ENCODE measurements around the gene MXRA7.
"Not testable (repeated sequence)": the region's sequence is repeated elsewhere in the genome, so short reads cannot be mapped to it uniquely, and the experiment has no call there.

MXRA7 gene

GRCh38 chr17:76643553-76644148 lies 67.1 kb downstream of the MXRA7 start, which contains the start of gene ST6GALNAC1:
Gene ST6GALNAC1, minus strand, starts transcription at chr17:76643757. Its CDS starts 119 bp downstream, at chr17:76643638.
- POLR2A ChIA-PET: no interaction called here
- TF ChIP-seq, protein P1, sequence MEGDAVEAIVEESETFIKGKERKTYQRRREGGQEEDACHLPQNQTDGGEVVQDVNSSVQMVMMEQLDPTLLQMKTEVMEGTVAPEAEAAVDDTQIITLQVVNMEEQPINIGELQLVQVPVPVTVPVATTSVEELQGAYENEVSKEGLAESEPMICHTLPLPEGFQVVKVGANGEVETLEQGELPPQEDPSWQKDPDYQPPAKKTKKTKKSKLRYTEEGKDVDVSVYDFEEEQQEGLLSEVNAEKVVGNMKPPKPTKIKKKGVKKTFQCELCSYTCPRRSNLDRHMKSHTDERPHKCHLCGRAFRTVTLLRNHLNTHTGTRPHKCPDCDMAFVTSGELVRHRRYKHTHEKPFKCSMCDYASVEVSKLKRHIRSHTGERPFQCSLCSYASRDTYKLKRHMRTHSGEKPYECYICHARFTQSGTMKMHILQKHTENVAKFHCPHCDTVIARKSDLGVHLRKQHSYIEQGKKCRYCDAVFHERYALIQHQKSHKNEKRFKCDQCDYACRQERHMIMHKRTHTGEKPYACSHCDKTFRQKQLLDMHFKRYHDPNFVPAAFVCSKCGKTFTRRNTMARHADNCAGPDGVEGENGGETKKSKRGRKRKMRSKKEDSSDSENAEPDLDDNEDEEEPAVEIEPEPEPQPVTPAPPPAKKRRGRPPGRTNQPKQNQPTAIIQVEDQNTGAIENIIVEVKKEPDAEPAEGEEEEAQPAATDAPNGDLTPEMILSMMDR (IDR thresholded peaks at IDR 0.05; ENCODE audit: control extremely low read depth, extremely low read depth, low read depth, missing control alignments): no peak
- DNase-seq (ENCODE audit: extremely low spot score): no peak

DNA sequence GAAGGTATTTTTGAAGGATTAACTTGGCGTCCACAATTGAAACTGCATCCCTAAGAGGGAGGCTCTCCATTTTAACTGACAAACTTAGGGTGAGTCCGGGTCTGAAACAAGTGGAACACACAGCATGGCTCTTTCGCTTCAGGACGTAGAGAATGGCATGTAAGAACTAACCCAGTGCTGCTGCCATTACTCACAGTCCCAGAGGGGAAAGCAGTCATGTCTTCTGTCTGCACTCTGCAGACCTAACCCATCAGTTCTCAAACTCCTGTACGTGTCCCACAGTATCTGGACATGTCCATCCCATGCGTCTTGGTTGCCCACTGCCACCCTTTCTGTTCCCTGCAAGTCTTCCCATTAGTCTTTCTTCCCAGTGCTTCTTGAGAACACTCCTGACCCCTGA lies 67.8 kb downstream of the MXRA7 start:
- ChIA-PET CTCF (no interaction called here), POLR2A (no interaction called here)
- DNase-seq (ENCODE audit: extremely low spot score): no peak
- TF ChIP-seq, protein P1 (IDR thresholded peaks at IDR 0.05; ENCODE audit: control extremely low read depth, extremely low read depth, low read depth, missing control alignments): no peak

More at GRCh38 chr17:76643553-76644148, 67.1 kb downstream of the MXRA7 start, which contains the start of gene ST6GALNAC1:
- CTCF ChIA-PET: no interaction called here

- CTCF ChIA-PET: interaction anchor here (1.6 to 3.2 kb wide), 2 partner anchors 18 to 19 kb away, joined by 3 to 13 read pairs; no protein-coding TSS in a partner anchor
- no peak for DNase-seq (ENCODE audit: extremely low spot score)
- TF ChIP-seq, protein P1 (IDR thresholded peaks at IDR 0.05; ENCODE audit: control extremely low read depth, extremely low read depth, low read depth, missing control alignments): no peak
- POLR2A ChIA-PET: no interaction called here
These were observed 68.7 kb downstream of the MXRA7 start for GRCh38 chr17:76642032-76642561.

DNA sequence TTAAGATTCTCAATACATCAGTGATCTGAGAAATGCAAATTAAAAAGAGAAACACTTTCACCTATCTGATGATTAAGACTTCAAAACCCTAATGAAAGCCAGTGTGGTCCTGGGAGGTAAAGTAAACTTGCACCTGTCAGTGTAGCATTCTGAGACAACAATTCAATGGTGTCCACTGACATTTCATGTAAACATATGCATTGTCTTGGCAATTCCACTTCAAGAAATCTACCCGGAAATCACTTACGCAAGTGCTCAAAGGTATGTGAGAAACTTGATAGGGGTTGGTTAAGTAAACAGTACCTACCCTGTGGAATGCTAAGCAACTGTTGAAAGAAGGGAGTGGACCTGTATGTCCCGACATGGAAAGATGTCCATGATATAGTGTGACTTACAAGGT lies 69.3 kb downstream of the MXRA7 start:
- no peak for DNase-seq (ENCODE audit: extremely low spot score)
- CTCF ChIA-PET: interaction anchor here (1.6 to 3.2 kb wide), 2 partner anchors 17 to 19 kb away, joined by 3 to 13 read pairs; no protein-coding TSS in a partner anchor
- POLR2A ChIA-PET: no interaction called here
- TF ChIP-seq, protein P1 (IDR thresholded peaks at IDR 0.05; ENCODE audit: control extremely low read depth, extremely low read depth, low read depth, missing control alignments): no peak

- CTCF ChIA-PET: interaction anchor here (1.6 to 3.2 kb wide), 2 partner anchors 17 to 18 kb away, joined by 3 to 13 read pairs; no protein-coding TSS in a partner anchor
- POLR2A ChIA-PET: no interaction called here
- TF ChIP-seq, protein P1 (IDR thresholded peaks at IDR 0.05; ENCODE audit: control extremely low read depth, extremely low read depth, low read depth, missing control alignments): no peak
- no peak for DNase-seq (ENCODE audit: extremely low spot score)
These were observed 70.0 kb downstream of the MXRA7 start for GRCh38 chr17:76640550-76641380.

GRCh38 chr17:76638263-76638662 lies 72.5 kb downstream of the MXRA7 start:
- ChIA-PET CTCF (interaction anchor here (2.9 kb wide), 1 partner anchor 14 kb away, joined by 14 read pairs; no protein-coding TSS in a partner anchor), POLR2A (no interaction called here)
- DNase-seq (ENCODE audit: extremely low spot score): no peak
- TF ChIP-seq, protein P1 (IDR thresholded peaks at IDR 0.05; ENCODE audit: control extremely low read depth, extremely low read depth, low read depth, missing control alignments): no peak

GRCh38 chr17:76636486-76637206 lies 74.1 kb downstream of the MXRA7 start:
- DNase-seq (ENCODE audit: extremely low spot score); POLR2A ChIA-PET: not testable (repeated sequence)
- CTCF ChIA-PET: interaction anchor here (2.9 kb wide), 1 partner anchor 12 kb away, joined by 14 read pairs; no protein-coding TSS in a partner anchor
